GM18870 (cell line): ENCODE measurements around the gene KIF4B.
"Not testable (repeated sequence)": the region's sequence is repeated elsewhere in the genome, so short reads cannot be mapped to it uniquely, and the experiment has no call there.

Experiments
- ATAC-seq: cut with Tn5 transposase; IDR thresholded peaks from one replicate; pipeline ENCODE4 v1.9.1; 2021; ENCODE audit warnings: moderate library complexity; ENCODE audit not compliant: unreplicated experiment

KIF4B gene, protein sequence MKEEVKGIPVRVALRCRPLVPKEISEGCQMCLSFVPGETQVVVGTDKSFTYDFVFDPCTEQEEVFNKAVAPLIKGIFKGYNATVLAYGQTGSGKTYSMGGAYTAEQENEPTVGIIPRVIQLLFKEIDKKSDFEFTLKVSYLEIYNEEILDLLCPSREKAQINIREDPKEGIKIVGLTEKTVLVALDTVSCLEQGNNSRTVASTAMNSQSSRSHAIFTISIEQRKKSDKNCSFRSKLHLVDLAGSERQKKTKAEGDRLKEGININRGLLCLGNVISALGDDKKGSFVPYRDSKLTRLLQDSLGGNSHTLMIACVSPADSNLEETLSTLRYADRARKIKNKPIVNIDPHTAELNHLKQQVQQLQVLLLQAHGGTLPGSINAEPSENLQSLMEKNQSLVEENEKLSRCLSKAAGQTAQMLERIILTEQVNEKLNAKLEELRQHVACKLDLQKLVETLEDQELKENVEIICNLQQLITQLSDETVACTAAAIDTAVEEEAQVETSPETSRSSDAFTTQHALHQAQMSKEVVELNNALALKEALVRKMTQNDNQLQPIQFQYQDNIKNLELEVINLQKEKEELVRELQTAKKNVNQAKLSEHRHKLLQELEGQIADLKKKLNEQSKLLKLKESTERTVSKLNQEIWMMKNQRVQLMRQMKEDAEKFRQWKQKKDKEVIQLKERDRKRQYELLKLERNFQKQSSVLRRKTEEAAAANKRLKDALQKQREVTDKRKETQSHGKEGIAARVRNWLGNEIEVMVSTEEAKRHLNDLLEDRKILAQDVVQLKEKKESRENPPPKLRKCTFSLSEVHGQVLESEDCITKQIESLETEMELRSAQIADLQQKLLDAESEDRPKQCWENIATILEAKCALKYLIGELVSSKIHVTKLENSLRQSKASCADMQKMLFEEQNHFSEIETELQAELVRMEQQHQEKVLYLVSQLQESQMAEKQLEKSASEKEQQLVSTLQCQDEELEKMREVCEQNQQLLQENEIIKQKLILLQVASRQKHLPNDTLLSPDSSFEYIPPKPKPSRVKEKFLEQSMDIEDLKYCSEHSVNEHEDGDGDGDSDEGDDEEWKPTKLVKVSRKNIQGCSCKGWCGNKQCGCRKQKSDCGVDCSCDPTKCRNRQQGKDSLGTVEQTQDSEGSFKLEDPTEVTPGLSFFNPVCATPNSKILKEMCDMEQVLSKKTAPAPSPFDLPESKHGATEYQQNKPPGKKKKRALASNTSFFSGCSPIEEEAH

DNA sequence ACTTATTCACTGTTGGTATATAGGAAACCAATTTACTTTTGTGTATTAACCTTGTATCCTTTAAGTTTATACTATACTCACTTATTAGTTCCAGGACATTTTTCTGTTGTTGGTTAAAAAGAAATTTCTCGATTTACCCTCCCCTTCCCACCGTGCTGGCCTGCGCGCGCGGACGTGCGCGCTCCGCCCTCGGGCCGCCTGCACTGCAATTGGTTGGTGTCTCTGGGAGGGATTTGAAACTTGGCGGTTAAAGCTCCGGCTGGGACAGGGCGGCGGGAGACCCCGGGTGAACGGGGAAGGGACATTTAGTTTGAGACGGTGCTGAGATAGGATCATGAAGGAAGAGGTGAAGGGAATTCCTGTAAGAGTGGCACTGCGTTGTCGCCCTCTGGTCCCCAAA, at the start of gene KIF4B:
TSS of gene KIF4B (plus strand) at position 230 of the 400 bp plus-strand sequence. CDS start at position 335, 105 bp downstream.
- no peak for ATAC-seq

DNA sequence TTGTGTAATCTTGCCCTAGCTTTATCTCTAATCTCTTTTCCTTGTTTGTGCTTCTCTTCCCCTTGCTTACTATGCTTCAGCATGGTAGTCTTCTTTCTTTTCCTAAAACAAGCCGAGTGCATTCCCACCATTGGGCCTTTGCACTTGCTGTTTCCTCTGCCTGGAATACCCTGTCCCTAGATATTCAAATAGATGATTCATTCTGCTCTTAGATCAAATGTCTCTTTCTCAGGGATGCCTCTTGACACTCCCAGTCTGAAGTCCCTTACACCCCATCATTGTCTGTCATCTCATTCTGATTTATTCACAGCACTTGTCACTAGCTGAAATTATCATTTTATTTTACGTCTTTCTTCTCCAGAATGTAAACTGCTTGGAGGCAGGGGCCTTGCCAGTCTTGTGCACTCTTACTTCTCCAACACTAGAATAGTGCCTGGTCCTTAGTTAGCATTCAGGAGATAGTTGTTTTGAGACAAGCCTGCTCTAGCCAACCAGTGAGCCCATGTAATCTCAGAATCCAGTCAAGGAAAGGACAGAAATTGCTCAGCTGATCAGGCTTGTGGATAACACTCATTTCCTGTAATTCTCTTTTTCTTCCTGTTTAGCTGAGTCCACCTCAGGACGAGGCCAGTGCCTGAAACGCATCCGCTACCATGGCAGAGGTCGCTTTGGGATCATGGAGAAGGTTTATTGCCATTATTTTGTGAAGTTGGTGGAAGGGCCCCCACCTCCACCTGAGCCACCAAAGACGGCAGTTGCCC, 47.3 kb upstream of the KIF4B start:
- no peak for ATAC-seq

DNA sequence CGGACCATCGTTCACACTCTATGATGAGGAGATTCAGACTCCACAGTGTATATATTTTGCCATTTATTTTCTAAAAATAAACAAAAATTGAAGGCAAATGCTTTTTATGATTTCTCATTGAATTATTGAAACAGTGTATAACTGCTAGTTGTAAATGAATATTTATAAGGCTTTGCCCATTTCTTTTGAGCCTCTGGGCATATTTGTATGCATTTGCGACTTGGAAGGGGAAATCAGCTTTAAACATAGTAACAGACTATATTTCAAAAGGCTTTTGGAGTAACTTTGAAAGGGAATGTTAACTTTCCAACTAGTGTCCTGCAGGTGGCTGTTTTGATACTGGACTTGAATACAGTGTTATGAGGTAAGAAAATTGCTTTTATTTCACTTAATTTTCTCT, 46.7 kb upstream of the KIF4B start:
- no peak for ATAC-seq

DNA sequence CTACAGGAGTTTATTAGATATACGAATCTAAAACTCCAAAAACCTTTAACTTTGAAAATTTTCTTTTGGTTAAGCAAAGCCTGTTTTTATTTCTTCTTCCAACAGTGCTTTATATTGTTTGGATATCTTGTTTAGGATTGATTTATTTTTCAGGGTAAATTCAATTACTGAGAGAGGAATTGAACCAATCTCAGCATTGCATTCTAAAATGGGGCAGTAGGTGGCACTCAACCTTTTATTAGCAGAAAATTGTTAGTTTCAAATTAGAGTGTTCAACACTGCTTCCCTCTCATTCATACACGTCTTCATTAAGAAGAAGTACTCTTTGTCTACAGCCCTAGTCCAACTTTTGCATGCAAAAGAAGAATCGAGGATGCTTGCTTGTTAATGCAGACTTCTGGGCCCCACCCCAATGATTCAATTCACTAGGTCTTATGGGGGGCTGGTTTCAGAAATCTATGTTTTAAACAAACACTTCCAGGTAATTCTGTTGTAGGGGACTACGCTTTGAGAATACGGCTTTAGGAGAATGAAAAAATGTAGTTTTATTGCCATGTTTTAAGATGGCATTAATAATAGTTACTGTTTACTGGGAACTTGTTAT, 46.0 kb upstream of the KIF4B start:
- ATAC-seq = peak; percentile 39

DNA sequence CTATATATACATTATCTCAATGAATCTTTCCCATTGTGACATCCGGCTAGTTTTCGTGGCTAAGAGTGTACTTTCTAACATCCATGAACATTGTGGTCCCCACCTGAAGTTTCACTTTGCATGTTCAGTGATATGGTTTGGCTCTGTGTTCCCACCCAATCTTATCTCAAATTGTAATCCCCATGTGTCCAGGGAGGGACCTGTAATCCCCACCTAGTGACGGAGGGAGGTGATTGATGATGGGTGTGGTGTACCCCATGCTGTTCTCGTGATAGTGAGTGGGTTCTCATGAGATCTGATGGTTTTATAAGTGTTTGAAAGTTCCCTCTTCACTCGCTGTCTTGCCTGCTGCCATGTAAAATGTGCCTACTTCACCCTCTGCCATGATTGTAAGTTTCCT, 44.6 kb upstream of the KIF4B start:
- no peak for ATAC-seq

DNA sequence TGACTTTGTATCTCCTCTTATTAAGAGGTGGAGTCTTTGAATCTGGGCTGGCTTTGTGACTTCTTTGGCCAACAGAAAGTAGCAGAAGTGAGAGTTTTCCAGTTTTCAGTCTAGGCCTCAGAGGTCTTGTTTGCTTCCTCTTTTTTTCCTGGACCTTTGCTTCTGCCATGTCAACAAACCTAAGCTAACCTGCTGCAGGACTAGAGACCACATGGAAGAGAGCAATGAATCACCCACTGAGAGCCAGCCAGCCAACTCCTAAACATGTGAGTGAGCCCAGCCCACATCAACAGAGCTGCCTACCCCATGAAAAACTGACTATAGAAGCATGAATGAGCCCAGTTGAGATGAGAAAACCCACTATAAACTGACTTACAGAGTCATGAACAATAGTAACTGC, 42.8 kb upstream of the KIF4B start:
- ATAC-seq = no peak

DNA sequence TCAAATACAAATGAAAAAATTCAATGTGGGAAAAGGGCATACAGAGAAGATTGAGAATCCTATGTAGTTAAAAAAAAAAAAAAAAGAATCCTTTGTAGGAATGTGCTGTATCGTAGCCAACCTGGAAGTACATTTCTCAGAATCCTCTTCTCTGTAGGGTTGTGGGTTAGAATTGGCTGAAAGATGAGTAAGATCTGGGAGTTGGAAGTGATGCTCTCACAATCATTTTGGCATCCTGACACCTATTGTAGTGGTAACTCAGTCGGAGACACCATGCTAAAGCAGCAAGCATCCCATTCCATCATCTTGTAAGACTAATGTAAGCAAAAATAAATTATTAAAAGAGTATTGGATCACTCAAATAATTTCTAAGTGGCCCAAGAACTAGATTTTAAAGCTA, 42.1 kb upstream of the KIF4B start:
- no peak for ATAC-seq

DNA sequence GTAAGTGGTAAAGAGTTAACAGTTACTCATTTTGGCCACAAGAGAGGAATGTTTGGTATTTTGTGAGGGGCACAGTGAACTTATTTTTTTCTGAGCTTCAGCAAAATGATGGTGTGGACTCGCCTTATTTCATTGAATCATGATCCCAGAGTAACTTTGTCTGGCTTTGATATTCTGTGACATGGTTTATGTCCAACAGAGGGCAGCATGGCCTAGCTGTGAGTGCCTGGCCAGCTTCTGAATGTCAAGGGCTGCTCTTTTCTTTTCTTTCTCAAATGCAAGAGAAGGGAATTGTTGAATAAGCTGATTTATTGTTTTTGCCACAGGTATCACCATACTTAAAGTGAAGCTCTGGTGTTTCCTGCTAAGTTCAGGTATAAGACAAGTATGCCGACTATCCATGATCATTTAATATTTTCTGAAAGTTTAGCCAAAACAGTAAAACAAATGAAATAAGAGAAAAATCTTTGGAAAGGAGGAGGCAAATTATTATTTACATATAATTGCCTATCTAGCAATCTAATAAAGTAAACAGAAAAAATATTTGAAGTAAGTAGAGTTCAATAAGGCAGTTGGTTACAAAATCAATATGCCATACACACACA, 41.0 kb upstream of the KIF4B start:
- ATAC-seq = no peak

DNA sequence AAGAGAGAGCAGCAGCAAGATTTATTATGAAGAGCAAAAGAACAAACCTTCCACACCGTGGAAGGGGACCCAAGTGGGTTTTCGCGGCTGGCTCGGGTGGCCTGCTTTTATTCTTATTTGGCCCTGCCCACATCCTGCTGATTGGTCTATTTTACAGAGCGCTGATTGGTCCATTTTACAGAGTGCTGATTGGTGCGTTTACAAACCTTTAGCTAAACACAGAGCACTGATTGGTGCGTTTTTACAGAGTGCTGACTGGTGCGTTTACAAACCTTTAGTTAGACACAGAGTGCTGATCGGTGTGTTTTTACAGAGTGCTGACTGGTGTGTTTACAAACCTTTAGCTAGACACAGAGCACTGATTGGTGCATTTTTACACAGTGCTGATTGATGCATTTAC, 37.5 kb upstream of the KIF4B start:
- not testable (repeated sequence) for ATAC-seq

DNA sequence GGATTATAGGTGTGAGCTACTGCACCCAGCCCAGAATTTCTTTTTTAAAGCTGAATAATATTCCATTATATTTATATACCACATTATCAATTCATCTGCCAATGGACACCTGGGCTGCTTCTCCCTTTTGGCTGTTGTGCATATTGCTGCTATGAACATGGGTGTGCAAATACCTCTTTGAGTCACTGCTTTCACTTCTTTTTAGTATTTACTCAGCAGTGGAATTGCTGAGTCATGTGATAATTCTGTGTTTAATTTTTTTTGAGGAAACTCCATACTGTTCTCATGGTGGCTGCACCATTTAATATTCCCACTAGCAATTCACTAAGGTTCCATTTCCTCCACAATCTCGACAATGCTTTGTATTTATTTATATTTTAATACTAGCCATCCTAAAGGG, 36.1 kb upstream of the KIF4B start:
- ATAC-seq = no peak

DNA sequence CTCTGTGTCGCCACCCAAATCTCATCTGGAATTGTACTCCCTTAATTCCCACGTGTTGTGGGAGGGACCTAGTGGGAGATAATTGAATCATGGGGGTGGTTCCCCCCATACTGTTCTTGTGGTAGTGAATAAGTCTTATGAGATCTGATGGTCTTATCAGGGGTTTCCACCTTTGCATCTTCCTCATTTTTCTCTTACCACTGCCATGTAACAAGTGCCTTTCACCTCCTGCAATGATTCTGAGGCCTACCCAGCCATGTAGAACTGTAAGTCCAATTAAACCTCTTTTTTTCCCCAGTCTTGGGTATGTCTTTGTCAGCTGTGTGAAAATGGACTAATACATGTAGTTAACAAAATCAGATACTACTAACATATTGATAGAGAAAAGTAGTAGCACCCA, 35.3 kb upstream of the KIF4B start:
- not testable (repeated sequence) for ATAC-seq

DNA sequence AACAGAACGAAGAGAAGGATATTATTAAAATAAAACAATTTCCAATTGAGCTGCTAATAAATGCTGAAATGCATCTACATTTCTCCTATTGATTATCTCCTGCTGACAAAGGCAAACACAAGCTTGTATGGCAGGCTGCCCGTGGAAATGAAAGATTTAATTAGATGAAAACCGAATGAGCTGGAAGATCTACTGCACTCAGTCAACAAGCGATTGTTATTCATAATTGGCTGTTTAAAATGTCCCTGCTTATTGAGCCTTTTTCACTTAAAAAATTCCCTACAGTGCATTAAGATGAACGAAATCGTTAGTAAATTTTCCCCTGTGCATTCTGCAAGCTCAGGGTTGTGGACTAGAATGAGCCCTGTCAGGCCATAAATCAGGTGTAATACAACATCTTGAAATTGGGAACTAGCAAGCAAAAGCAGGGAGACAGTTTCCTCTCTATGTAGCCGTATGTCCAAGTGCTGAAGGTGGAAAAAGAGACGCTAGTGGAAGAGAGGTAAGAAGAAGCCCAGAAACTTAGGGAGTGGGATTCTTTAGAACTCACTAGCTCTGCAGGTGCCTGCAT, 28.5 kb upstream of the KIF4B start:
- ATAC-seq = no peak

DNA sequence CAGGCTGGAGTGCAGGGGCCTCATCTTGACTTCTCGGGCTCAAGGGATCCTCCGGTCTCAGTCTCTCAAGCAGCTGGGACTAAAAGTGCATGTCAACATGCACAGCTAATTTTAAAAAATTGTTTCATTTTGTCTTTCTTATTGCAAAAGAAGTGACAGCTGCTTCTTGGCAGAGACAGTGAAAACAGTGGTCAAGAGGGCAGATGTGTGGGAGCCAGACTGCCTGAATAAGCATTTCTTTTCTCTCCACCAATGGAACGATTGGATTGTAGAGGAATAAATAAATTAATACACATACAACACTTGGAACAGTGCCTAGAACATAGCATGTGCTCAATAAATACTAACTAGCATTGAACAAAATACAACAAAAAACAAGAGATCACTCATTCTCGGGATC, 27.4 kb upstream of the KIF4B start:
- ATAC-seq = no peak

DNA sequence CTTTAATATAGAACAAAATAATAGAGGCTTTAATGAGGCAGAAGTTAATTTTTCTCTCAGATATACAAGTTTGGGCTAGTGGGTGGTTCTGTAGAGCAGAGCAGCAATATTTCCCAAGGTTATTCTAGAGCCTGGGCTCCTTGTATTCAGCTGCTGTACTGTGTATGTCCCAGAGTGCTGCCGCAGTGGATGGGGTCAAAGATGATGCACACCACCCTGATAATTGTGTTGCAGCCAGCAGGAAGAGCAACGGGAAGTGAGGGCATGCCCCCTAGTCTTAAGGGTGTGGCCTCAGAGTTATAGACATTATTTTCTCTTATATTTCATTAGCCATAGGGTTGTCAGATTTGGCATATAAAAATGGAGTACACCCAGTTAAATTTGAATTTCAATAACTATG, 23.9 kb upstream of the KIF4B start:
- ATAC-seq = no peak

DNA sequence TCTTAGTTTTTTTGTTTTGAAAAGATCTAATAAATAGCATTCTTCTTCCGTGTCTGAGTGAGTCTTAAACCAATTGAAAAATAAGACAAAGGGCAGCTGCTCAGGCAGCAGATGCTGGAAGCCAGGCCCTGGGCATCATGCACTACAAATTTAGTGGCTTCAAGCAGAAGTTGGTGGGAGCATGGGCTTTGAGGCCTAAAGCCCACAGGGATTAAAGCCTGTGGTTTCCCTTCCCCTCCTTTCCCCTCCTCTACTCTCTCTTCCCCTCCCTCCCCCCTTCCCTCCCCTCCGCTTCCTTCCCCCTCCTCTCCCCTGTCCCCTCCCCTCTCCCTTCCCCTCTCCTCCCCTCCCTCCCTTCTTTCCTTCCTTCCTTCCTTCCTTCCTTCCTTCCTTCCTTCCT, 20.1 kb upstream of the KIF4B start:
- no peak for ATAC-seq

DNA sequence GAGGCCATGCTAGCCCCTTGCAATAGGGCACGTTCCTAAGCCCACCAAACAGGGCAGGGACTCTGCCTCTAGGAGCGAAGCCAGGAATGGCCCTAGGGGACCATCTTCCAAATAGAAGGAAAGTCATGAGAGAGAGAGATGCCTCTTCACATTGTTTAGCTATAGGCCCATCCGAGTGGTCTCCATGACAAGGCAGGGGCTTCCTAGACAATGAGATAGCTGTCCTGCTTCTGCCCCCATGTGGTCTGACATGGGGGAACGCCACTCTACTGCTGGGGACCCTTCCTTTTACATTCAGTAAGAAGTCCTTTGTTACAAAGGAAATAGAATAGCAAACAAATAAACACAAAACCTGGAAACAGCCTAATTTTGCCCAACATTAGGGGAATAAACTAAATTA, 17.9 kb upstream of the KIF4B start:
- no peak for ATAC-seq

DNA sequence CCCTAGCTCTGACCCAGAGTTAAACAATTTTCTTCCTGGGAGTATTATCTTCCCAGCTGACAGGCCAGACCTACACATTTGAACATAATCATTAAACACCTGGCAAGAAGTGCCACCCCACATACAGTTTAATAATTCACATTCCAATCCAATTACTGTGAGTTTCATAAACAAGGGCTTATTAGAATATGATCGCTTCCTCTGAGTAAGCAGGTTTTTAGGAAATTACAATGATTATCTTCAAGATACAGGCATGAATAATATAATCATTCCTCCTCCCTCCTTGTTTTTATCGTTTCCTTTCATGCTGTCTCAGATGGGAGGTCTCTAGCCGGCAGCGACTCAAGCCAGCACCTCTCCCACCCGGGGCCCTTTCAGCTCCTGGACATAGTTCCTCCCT, 15.8 kb upstream of the KIF4B start:
- ATAC-seq = no peak

DNA sequence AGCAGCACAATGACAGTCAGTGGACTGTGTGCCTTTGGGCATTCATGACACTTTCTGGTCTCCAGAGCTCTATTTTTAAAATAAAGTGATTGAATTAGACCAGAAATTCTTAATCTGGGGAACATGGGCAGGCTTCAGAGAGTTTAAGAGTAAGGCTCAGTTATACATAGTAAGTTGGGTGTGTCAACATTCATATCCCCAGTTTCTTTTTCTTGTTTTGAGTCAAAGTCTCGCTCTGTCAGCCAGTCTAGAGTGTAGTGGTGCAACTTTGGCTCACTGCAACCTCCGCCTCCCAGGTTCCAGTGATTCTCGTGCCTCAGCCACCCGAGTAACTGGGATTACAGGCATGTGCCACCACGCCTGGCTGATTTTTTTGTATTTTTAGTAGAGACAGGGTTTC, 13.7 kb upstream of the KIF4B start:
- peak; percentile 52 for ATAC-seq

DNA sequence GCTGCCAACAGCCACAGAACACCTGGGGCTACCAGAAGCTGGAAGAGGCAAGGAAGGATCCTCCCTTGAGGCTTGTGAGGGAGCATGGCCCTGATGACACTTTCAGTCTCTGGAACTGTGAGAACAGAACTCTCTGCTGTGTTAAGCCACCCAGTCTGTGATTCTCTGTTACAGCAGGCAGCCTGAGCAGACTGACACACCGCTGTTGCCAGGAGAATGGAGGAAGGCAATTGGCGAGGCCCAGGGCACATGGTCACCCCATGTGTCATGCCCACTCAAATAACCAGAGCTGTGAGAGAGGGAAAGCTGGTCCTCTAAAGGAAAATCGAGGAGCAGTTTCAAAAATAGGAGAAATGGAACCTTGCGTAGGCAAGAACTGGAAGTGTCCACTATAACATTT, 12.0 kb upstream of the KIF4B start:
- no peak for ATAC-seq

DNA sequence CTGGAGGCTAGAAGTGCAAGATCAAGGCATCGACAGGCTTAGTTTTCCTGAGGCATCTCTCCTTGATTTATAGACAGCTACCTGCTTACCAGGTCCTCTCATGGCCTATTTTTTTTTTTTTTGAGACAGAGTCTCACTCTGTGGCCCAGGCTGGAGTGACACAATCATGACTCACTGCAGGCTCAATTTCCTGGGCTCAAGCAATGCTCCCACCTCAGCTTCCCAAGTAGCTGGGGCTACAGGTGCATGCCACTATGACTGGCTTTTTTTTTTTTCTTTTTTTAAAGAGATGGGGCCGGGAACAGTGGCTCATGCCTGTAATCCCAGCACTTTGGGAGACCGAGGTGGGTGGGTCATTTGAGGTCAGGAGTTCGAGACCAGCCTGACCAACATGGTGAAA, 10.8 kb upstream of the KIF4B start:
- not testable (repeated sequence) for ATAC-seq
